Loucy (cell line): ENCODE measurements around the gene ANO1.
A peak's percentile ranks its signal among the peaks of the same experiment; 100 is the strongest.

Source experiments
- H2AFZ ChIP-seq: fragments of 200-600 bp; sonication (generic); 2 replicates; pipeline ENCODE4 v1.6.0; 2016; ENCODE audit warnings: antibody characterized with exemption, mild to moderate bottlenecking, low read length, moderate library complexity
- H3F3A ChIP-seq: fragments of 200-600 bp; 2 replicates; pipeline ENCODE4 v1.6.0; 2016; ENCODE audit warnings: antibody characterized with exemption, low read depth, mild to moderate bottlenecking
- H3K27me3 ChIP-seq: fragments of 200-600 bp; sonication (generic); 2 replicates; pipeline ENCODE4 v1.6.1; 2014; ENCODE audit warnings: low read length, mild to moderate bottlenecking; ENCODE audit not compliant: insufficient read depth, poor library complexity, severe bottlenecking
- H3K36me3 ChIP-seq: fragments of 200-600 bp; sonication (generic); 2 replicates; pipeline ENCODE4 v1.6.1; 2016; ENCODE audit warnings: low read length; ENCODE audit not compliant: insufficient read depth
- H3K4me1 ChIP-seq: fragments of 200-600 bp; sonication (generic); 2 replicates; pipeline ENCODE4 v1.5.1; 2014; ENCODE audit warnings: low read length, mild to moderate bottlenecking; ENCODE audit not compliant: insufficient read depth, poor library complexity, severe bottlenecking
- H3K4me2 ChIP-seq: fragments of 200-600 bp; sonication (generic); 2 replicates; pipeline ENCODE4 v1.6.0; 2014; ENCODE audit warnings: antibody characterized with exemption, low read length, low read depth, mild to moderate bottlenecking; ENCODE audit not compliant: poor library complexity, severe bottlenecking
- H3K4me3 ChIP-seq: fragments of 200-600 bp; sonication (generic); 2 replicates; pipeline ENCODE4 v1.5.1; 2014; ENCODE audit warnings: low read length, mild to moderate bottlenecking, mixed read lengths; ENCODE audit not compliant: poor library complexity, severe bottlenecking
- H3K79me2 ChIP-seq: fragments of 200-600 bp; sonication (generic); 2 replicates; pipeline ENCODE4 v1.6.1; 2014; ENCODE audit warnings: low read length; ENCODE audit not compliant: insufficient read depth
- H3K9ac ChIP-seq: fragments of 200-600 bp; sonication (generic); 2 replicates; pipeline ENCODE4 v1.6.0; 2014; ENCODE audit warnings: mild to moderate bottlenecking, low read depth, low read length, moderate library complexity; ENCODE audit not compliant: poor library complexity, severe bottlenecking
- H3K9me2 ChIP-seq: fragments of 200-600 bp; sonication (generic); replicated peaks from 2 replicates; pipeline ENCODE4 v1.6.1; 2016; ENCODE audit warnings: low read depth, low read length, mixed read lengths
- H3K9me3 ChIP-seq: fragments of 200-600 bp; sonication (generic); 2 replicates; pipeline ENCODE4 v1.6.1; 2014; ENCODE audit warnings: mild to moderate bottlenecking, antibody characterized with exemption, low read length, low read depth; ENCODE audit not compliant: insufficient read depth
- H4K20me1 ChIP-seq: fragments of 200-600 bp; sonication (generic); 2 replicates; pipeline ENCODE4 v1.6.0; 2014; ENCODE audit warnings: antibody characterized with exemption, low read length, mild to moderate bottlenecking; ENCODE audit not compliant: insufficient read depth, poor library complexity, severe bottlenecking
- CTCF ChIP-seq: fragments of 200-600 bp; sonication (generic); conservative IDR thresholded peaks from 2 replicates; pipeline ENCODE4 v1.5.1; 2014; ENCODE audit warnings: mild to moderate bottlenecking, antibody characterized with exemption, low read length
- EZH2phosphoT487 ChIP-seq: fragments of 200-600 bp; IDR thresholded peaks from 2 replicates; pipeline ENCODE4 v1.6.1; 2018; ENCODE audit warnings: antibody characterized with exemption, mild to moderate bottlenecking, moderate library complexity, borderline replicate concordance

ANO1 gene

DNA sequence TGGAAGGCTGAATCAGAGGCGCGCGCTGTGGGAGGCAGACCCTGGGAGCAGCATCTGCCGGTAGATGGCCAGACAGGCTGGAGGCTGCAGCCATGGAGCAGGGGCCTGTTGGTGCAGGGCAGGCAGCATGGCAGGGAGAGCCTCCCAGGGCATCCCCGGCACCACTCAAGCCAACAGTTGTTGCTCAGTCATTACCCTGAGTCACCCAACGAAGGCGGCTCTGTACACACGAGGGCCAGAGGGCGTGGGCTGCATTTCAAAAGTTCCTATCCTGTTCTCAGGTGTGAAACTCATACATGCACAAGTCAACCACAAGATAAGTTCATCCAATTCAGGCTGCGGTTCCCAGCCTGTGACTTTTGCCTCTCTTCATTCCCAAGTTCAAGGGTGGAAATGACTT, 2.6 kb downstream of the ANO1 start:
- Histone ChIP-seq H3K9ac (no peak overlapping the region), H3K79me2 (no peaks in the 10 kb centered on the region), H3K9me2 (no peaks in the 10 kb centered on the region), H3K4me1 (no peaks in the 10 kb centered on the region), H3K36me3 (no peaks in the 10 kb centered on the region), H3K9me3 (no peaks in the 10 kb centered on the region), H3K4me2 (no peak overlapping the region), H3F3A (no peaks in the 10 kb centered on the region), H3K27me3 (no peaks in the 10 kb centered on the region), H3K4me3 (no peak overlapping the region), H2AFZ (no peak overlapping the region), H4K20me1 (no peaks in the 10 kb centered on the region)
- TF ChIP-seq EZH2phosphoT487: no peak
- no peak for TF ChIP-seq CTCF

DNA sequence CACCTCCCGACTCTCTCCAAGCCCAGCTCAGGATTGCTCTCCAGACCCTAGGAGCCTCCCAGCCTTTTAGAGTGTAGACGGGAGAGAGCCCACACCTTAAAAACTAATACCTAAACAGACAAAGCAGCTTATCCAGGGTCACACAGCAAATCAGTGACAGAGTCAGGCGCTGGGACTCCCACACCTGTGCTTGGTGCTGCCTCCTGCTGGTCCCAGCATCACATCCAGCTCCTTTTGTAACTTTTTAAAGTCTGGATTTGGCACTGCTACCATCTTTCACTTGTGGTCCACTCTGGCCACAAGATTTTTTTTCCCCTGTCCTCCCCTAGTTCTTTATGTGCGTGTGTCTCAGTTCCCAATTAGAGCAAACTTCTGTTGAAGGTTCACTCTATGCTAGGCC, 4.7 kb downstream of the ANO1 start:
- Histone ChIP-seq H3K9me3 (no peaks in the 10 kb centered on the region), H3K4me3 (no peak overlapping the region), H4K20me1 (no peaks in the 10 kb centered on the region), H3F3A (no peaks in the 10 kb centered on the region), H3K79me2 (no peaks in the 10 kb centered on the region), H3K9me2 (no peaks in the 10 kb centered on the region), H3K36me3 (no peaks in the 10 kb centered on the region), H3K4me2 (no peak overlapping the region), H3K27me3 (no peaks in the 10 kb centered on the region), H2AFZ (no peak overlapping the region), H3K9ac (no peak overlapping the region), H3K4me1 (no peaks in the 10 kb centered on the region)
- TF ChIP-seq CTCF (peak; percentile 55), EZH2phosphoT487 (no peak)

DNA sequence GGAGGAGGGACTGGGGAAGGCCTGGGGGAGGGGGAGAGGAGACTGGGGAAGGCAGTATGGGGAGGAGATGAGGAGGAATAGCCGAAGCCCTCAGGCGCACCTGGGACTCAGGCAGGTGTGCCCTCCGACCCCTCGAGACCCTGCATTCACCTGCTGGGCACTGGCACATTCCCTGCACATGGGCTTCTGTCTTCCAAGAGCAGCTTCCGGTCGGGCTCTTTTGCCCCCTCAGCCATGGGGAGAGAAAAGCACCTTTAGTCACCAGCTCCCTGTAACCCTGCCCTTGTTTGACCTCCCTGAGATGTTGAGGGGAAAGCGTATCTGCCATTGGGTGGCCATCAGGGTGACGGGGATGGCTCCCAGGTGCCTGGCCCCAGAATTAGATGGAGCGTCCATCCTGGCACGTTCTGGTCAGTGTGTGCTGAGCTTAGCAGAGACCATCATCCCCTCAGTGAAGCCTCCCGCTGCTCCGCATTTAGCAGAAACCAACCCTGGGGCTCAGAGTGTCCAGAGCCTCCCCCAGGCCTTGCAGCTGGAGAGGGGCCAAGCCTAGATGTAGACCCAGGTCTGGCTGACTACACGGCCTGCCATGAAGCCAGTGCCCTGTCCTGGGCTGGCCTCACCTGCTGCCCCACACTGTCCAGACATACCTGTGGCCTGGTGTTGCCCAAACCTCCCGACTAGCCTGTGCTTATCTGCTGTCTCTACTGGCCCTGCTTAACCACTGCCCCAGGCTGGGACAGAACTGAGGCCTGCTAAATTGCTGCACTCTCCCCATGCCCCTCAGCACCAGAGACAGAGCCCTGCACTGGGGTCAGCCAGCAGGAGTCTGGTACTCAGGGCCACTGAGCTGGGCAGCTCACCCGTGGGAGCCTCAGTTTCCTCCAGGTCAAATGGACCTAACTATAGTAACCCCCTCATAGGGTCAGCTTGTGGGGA, 6.2 kb downstream of the ANO1 start:
- no peak for TF ChIP-seq CTCF
- no peak for TF ChIP-seq EZH2phosphoT487
- Histone ChIP-seq H2AFZ (no peak overlapping the region), H4K20me1 (no peaks in the 10 kb centered on the region), H3K9me3 (no peaks in the 10 kb centered on the region), H3K36me3 (no peaks in the 10 kb centered on the region), H3K4me1 (no peaks in the 10 kb centered on the region), H3K9ac (no peak overlapping the region), H3K4me3 (no peak overlapping the region), H3K27me3 (no peaks in the 10 kb centered on the region), H3K79me2 (no peaks in the 10 kb centered on the region), H3K4me2 (no peak overlapping the region), H3K9me2 (no peaks in the 10 kb centered on the region), H3F3A (no peaks in the 10 kb centered on the region)
